AG09309 (cell line): Measurements from ENCODE around the gene LHX8.
"Not testable (repeated sequence)": the region's sequence is repeated elsewhere in the genome, so short reads cannot be mapped to it uniquely, and the experiment has no call there.

Source experiments
- DNase-seq: peaks from one replicate; pipeline ENCODE4 v3.0.0-alpha.2; 2010; ENCODE audit warnings: low read depth
- H3K4me3 ChIP-seq: 2 replicates; pipeline ENCODE4 v1.5.1; 2011; ENCODE audit warnings: mild to moderate bottlenecking, low read depth, low read length, moderate library complexity; ENCODE audit not compliant: control insufficient read depth
- CTCF ChIP-seq: IDR thresholded peaks from 2 replicates; pipeline ENCODE4 v1.5.1; 2011; ENCODE audit warnings: mild to moderate bottlenecking, low read depth, low read length, inconsistent platforms; ENCODE audit not compliant: insufficient read depth, control insufficient read depth; ENCODE audit errors: missing control alignments

LHX8 gene

GRCh38 chr1:75100481-75101092 lies 33.6 kb upstream of the LHX8 start:
- no peak for DNase-seq
- no peak overlapping the region for H3K4me3 ChIP-seq
- no peak for TF ChIP-seq CTCF

DNA sequence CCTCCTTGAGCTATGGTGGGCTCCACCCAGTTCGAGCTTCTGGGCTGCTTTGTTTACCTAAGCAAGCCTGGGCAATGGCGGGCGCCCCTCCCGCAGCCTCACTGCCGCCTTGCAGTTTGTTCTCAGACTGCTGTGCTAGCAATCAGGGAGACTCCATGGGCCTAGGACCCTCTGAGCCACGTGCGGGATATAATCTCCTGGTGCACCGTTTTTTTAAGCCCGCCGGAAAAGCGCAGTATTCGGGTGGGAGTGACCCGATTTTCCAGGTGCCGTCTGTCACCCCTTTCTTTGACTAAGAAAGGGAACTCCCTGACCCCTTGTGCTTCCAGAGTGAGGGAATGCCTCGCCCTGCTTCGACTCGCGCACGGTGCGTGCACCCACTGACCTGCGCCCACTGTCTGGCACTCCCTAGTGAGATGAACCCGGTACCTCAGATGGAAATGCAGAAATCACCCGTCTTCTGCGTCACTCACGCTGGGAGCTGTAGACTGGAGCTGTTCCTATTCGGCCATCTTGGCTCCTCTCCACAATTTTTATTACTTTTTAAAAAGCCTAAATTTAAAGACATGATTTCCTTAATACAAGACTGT lies 21.7 kb upstream of the LHX8 start:
- not testable (repeated sequence) for H3K4me3 ChIP-seq, DNase-seq

- no peak overlapping the region for H3K4me3 ChIP-seq
- TF ChIP-seq CTCF = no peak
- DNase-seq = no peak
Observed at GRCh38 chr1:75115654-75116053, 18.5 kb upstream of the LHX8 start.

DNA sequence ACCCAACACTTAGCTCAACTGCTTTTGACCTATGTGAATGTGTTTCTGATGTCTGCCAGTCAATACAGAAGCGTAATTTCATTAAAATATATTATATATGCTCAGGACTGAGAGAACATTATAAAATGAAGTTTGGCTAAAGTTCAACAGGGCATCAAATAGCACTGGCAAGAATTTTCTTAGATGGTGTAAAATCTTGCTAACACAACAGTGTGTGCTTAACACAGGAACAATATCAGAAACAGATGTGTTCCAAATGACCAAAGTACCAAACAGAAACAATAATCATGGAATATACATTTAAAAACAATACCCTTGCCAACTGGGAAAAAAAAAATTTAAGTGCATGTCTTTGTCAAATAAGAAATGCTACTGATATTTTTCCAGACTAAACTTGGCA lies 10.4 kb upstream of the LHX8 start:
- H3K4me3 ChIP-seq = no peak overlapping the region
- TF ChIP-seq CTCF = no peak
- DNase-seq = no peak

GRCh38 chr1:75124510-75124909 lies 9.7 kb upstream of the LHX8 start:
- DNase-seq = no peak
- H3K4me3 ChIP-seq = no peak overlapping the region
- TF ChIP-seq CTCF = no peak

DNA sequence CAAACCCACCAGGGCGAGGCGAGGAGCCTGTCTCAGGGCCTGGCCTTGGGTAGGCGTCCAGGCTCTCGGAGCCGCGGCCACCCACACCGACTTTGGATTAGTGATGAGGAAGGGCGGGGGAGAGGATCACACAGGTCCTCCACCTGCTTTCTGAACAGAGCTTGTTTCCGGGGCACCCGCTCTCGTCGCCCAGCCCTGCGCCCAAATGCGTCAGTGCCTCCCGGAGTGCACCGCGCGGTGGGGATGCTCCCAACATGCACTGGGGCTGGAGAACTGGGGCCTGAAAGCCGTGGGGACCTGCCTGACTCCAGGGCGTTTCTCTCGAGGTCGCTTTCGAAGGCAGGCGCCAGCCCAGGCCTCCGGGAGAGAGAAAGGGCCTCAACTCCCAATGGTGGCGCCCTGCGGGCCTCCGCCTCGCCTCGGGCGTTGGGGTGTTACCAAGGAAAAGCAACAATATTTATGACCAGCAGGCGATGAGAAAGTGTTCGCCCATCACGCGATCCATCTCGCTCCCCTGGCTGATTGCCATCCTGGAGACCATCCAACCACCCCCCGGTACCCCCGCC lies 8.9 kb upstream of the LHX8 start:
- H3K4me3 ChIP-seq = no peak overlapping the region
- TF ChIP-seq CTCF = no peak
- DNase-seq = no peak

- DNase-seq = no peak
- no peak overlapping the region for H3K4me3 ChIP-seq
- no peak for TF ChIP-seq CTCF
Observed at GRCh38 chr1:75126611-75127101, 7.5 kb upstream of the LHX8 start.
